Measurements from ENCODE around the gene DRGX. TPM values are rescaled to one million over a fixed set of nuclear protein-coding genes. Genes with fewer than 3 reads are reported as not detected.

The DRGX gene
- total RNA-seq, 1 experiment from 2014 or later = not detected

- POLR2A ChIA-PET (ENCODE audit: low non-redundant PET) = no interaction called here
These were observed 72.6 kb downstream of the DRGX start for GRCh38 chr10:49323171-49323895.

DNA sequence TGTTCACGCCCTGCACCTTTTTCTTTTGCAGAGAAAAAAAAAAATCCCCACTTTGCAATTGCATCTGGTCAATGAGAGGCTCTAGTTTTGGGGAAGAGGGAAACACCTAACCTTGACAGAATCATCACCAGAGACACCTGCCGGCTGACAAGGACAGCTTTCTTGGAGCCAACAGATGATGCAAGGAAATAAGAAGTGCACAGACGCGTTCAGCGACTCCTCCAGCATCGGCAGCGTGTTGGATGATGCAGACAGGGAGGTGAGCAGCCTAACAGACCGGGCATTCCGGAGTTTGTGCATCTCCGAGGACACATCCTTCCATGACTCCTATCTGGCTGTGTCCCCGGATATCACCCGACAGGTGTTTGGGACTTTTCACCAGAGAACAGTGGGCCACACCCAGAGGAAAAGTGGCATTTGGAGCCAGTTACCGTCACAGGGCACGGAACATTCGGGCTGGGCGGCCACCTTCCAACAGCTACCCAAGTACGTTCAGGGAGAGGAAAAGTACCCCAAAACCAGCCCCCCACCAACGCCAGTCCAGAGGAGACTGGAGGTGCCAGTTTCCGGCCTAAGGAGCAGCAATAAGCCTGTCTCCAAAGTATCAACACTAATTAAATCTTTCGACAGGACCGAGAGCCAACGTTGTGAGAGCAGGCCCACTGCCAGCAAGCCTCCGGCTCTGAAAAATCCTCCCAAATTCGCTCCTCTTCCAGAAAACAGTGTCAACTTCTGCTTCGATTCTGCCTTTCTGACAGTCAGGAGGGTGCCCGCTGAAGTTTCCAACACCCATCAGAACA lies 73.3 kb downstream of the DRGX start:
- H3K27ac ChIP-seq (ENCODE audit: low read depth, low read length, poor library complexity, severe bottlenecking) = no peak overlapping the region
- TF ChIP-seq, protein P1, sequence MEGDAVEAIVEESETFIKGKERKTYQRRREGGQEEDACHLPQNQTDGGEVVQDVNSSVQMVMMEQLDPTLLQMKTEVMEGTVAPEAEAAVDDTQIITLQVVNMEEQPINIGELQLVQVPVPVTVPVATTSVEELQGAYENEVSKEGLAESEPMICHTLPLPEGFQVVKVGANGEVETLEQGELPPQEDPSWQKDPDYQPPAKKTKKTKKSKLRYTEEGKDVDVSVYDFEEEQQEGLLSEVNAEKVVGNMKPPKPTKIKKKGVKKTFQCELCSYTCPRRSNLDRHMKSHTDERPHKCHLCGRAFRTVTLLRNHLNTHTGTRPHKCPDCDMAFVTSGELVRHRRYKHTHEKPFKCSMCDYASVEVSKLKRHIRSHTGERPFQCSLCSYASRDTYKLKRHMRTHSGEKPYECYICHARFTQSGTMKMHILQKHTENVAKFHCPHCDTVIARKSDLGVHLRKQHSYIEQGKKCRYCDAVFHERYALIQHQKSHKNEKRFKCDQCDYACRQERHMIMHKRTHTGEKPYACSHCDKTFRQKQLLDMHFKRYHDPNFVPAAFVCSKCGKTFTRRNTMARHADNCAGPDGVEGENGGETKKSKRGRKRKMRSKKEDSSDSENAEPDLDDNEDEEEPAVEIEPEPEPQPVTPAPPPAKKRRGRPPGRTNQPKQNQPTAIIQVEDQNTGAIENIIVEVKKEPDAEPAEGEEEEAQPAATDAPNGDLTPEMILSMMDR (conservative IDR thresholded peaks at IDR 0.05; ENCODE audit: low read depth, low read length) = no peak
- TF ChIP-seq EZH2 (IDR thresholded peaks at IDR 0.05; ENCODE audit: borderline replicate concordance, low read depth, low read length, poor library complexity, severe bottlenecking) = no peak
- intact Hi-C loops (cut with micrococcal nuclease; ENCODE audit: unreplicated experiment) = no loop called here
- H3K4me1 ChIP-seq (ENCODE audit: insufficient read depth, low read length, poor library complexity, severe bottlenecking) = no peaks in the 10 kb centered on the region
- no peaks in the 10 kb centered on the region for H3K36me3 ChIP-seq (ENCODE audit: insufficient read depth, low read length, poor library complexity, severe bottlenecking)
- DNase-seq (ENCODE audit: low spot score) = no peak
- no peaks in the 10 kb centered on the region for H3K9me3 ChIP-seq (ENCODE audit: low read depth, low read length, poor library complexity, severe bottlenecking)
- no TSS peak for BruUV-seq (replicated peaks)
- H3K27me3 ChIP-seq (replicated peaks; ENCODE audit: insufficient read depth, low read depth, low read length, poor library complexity) = peaks cover 32% of the 10 kb centered on the region
- ChIA-PET CTCF (no interaction called here), POLR2A (ENCODE audit: low non-redundant PET) (no interaction called here)
- H3K4me3 ChIP-seq (ENCODE audit: low read depth, low read length, poor library complexity, severe bottlenecking) = no peak overlapping the region

More at GRCh38 chr10:49323171-49323895, 72.6 kb downstream of the DRGX start:
- CTCF ChIA-PET = no interaction called here
- Histone ChIP-seq H3K4me3 (ENCODE audit: low read depth, low read length, poor library complexity, severe bottlenecking) (no peak overlapping the region), H3K27ac (ENCODE audit: low read depth, low read length, poor library complexity, severe bottlenecking) (no peak overlapping the region), H3K9me3 (ENCODE audit: low read depth, low read length, poor library complexity, severe bottlenecking) (no peaks in the 10 kb centered on the region), H3K27me3 (replicated peaks; ENCODE audit: insufficient read depth, low read depth, low read length, poor library complexity) (peaks cover 35% of the 10 kb centered on the region), H3K36me3 (ENCODE audit: insufficient read depth, low read length, poor library complexity, severe bottlenecking) (no peaks in the 10 kb centered on the region), H3K4me1 (ENCODE audit: insufficient read depth, low read length, poor library complexity, severe bottlenecking) (no peaks in the 10 kb centered on the region)
- intact Hi-C loops (cut with micrococcal nuclease; ENCODE audit: unreplicated experiment) = no loop called here
- no TSS peak for BruUV-seq (replicated peaks)
- DNase-seq (ENCODE audit: low spot score) = no peak
- no peak for TF ChIP-seq EZH2 (IDR thresholded peaks at IDR 0.05; ENCODE audit: borderline replicate concordance, low read depth, low read length, poor library complexity, severe bottlenecking)
- TF ChIP-seq, protein P1 (conservative IDR thresholded peaks at IDR 0.05; ENCODE audit: low read depth, low read length) = no peak

- CTCF ChIA-PET = no interaction called here
- POLR2A ChIA-PET (ENCODE audit: low non-redundant PET) = no interaction called here
- Histone ChIP-seq H3K4me3 (ENCODE audit: low read depth, low read length, poor library complexity, severe bottlenecking) (no peak overlapping the region), H3K27me3 (replicated peaks; ENCODE audit: insufficient read depth, low read depth, low read length, poor library complexity) (peaks cover 32% of the 10 kb centered on the region), H3K36me3 (ENCODE audit: insufficient read depth, low read length, poor library complexity, severe bottlenecking) (no peaks in the 10 kb centered on the region), H3K4me1 (ENCODE audit: insufficient read depth, low read length, poor library complexity, severe bottlenecking) (no peaks in the 10 kb centered on the region), H3K27ac (ENCODE audit: low read depth, low read length, poor library complexity, severe bottlenecking) (no peak overlapping the region), H3K9me3 (ENCODE audit: low read depth, low read length, poor library complexity, severe bottlenecking) (no peaks in the 10 kb centered on the region)
- TF ChIP-seq, protein P1 (conservative IDR thresholded peaks at IDR 0.05; ENCODE audit: low read depth, low read length) = no peak
- no peak for TF ChIP-seq EZH2 (IDR thresholded peaks at IDR 0.05; ENCODE audit: borderline replicate concordance, low read depth, low read length, poor library complexity, severe bottlenecking)
- no TSS peak for BruUV-seq (replicated peaks)
- intact Hi-C loops (cut with micrococcal nuclease; ENCODE audit: unreplicated experiment) = no loop called here
- DNase-seq (ENCODE audit: low spot score) = no peak
These were observed 74.9 kb downstream of the DRGX start for GRCh38 chr10:49321021-49321420.

All from A673 (cell line).